Tibial artery (tissue), 4 donors: ENCODE measurements around the gene ATG7.

Experiments
- DNase-seq, 2 donors: peaks; one replicate each; pipeline ENCODE4 v3.0.0-alpha.2; 2019
- H3K27ac ChIP-seq, 2 donors: fragments of 200-600 bp; sonication (generic) in 1 of 2; 1 replicate in 1 of 2; 2 replicates in 1 of 2; pipeline ENCODE4 v1.5.1; 2018 to 2019; ENCODE audit warnings: mild to moderate bottlenecking in 1 of 2
- H3K27me3 ChIP-seq, 2 donors: fragments of 200-600 bp; sonication (generic) in 1 of 2; one replicate each; pipeline versions ENCODE4 v1.5.1 to v1.6.0; 2016 to 2019
- H3K36me3 ChIP-seq, 3 donors: fragments of 200-600 bp; sonication (generic) in 2 of 3; one replicate each; pipeline ENCODE4 v1.5.1; 2016 to 2019; ENCODE audit warnings: mild to moderate bottlenecking in 2 of 3
- H3K4me1 ChIP-seq, 4 donors: fragments of 200-600 bp; sonication (generic) in 2 of 4; 1 replicate in 3 of 4; 2 replicates in 1 of 4; pipeline ENCODE4 v1.5.1; 2016 to 2019
- H3K4me3 ChIP-seq, 2 donors: fragments of 200-600 bp; sonication (generic) in 1 of 2; 1 replicate in 1 of 2; 2 replicates in 1 of 2; pipeline ENCODE4 v1.5.1; 2018 to 2019; ENCODE audit warnings: mild to moderate bottlenecking in 2 of 2
- H3K9me3 ChIP-seq, 3 donors: fragments of 200-600 bp; sonication (generic) in 1 of 3; one replicate each; pipeline ENCODE4 v1.5.1; 2016 to 2019
- CTCF ChIP-seq, 2 experiments: fragments of 200-600 bp in 1 of 2; fragments of 450-650 bp in 1 of 2; IDR thresholded peaks; one replicate each; pipeline ENCODE4 v1.5.1; 2017 to 2019; ENCODE audit warnings: antibody characterized with exemption in 2 of 2, mild to moderate bottlenecking in 1 of 2, moderate library complexity in 1 of 2
- intact Hi-C: fragments of 100-400 bp; cut with DNase I; formaldehyde crosslinking; loops from one replicate; pipeline ENCODE4 v1.15.0; 2023; ENCODE audit warnings: low total_unique reads

ATG7 gene

DNA sequence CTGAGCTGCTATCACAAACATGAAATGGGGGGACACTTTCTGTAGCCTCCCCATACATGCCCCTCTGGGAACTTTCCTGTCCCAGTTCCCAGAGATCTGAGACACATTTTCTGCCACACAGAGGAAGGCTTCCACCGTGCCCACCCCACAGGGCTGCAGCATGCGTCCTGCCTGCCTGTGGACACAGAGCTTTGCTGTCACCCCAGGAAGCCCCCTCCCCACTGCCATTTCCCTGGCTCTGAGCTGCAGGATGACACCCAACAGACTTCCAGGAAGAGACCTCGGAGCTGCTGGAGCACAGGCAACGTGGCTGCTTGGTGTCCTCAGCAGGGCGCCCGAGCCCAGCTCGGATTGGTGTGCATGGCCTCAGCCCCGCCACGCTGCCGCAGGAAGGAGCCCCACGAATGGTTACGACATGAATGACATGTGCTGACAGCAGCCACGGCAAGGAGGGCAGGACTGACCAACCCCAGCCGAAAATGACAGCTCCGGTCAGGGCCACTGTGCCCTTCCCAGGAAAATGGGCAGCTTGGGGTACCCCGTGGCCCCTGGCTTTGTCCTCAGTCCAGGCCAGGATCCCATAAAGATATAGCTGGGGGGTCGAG, 290.2 kb downstream of the ATG7 start:
- Histone ChIP-seq H3K27me3 (no peaks in the 10 kb centered on the region), H3K4me1 (peaks cover 0 to 71% (median 57%) of the 10 kb centered on the region in 4 donors), H3K36me3 (peaks cover 10 to 69% (median 44%) of the 10 kb centered on the region in 3 donors), H3K9me3 (no peaks in the 10 kb centered on the region), H3K4me3 (no peak overlapping the region), H3K27ac (peak overlapping the region in 1 of 2 donors; percentile 85)
- TF ChIP-seq CTCF (IDR thresholded peaks at IDR 0.05): no peak
- intact Hi-C loops: loop anchor here (10.0 kb wide), 2 partner anchors 82 to 88 kb away; partner anchors contain the start of gene VGLL4
- DNase-seq: peak in 1 of 2 donors; percentile 65

DNA sequence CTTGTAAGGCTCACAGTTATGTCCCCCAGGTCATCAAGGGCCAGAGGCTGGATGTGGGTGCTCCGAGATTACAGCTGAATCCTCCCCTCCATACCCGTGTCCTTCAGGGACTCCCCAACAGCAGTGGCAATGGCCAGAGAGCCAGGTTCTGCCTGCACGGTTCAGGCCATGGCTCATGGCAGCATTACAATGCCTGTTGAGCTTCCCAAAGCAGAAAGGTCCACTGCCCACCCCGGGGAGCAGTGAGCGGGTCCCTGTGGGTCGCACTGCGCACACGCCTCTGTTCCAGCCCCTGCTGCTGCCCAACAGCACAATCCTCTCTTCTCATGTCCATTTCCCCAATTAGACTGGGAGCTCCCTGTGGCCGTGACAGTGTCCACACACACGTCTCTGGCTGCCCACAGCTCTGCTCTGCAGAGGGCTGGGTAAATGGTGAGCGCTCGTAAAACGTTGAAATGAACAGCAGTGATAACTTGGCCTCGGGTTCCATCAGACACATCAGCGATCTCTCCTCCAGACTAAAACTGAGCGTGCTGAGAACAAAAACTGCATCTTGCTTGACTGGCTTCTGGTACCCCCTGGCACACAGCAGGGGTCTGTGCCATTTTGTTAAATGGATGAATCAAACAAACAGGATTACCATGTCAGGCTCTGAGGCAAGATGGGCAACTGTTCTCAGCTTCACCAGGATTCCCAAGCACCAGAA, 291.1 kb downstream of the ATG7 start:
- peak in 1 of 2 donors; percentile 56 for DNase-seq
- no peak for TF ChIP-seq CTCF (IDR thresholded peaks at IDR 0.05)
- peaks cover 3 to 71% (median 57%) of the 10 kb centered on the region in 4 donors for H3K4me1 ChIP-seq
- H3K9me3 ChIP-seq: no peaks in the 10 kb centered on the region
- no peak overlapping the region for H3K27ac ChIP-seq
- no peak overlapping the region for H3K4me3 ChIP-seq
- H3K36me3 ChIP-seq: peaks cover 9 to 65% (median 38%) of the 10 kb centered on the region in 3 donors
- H3K27me3 ChIP-seq: no peaks in the 10 kb centered on the region
- intact Hi-C loops: loop anchor here (10.0 kb wide), 2 partner anchors 81 to 89 kb away; partner anchors contain the start of gene VGLL4

DNA sequence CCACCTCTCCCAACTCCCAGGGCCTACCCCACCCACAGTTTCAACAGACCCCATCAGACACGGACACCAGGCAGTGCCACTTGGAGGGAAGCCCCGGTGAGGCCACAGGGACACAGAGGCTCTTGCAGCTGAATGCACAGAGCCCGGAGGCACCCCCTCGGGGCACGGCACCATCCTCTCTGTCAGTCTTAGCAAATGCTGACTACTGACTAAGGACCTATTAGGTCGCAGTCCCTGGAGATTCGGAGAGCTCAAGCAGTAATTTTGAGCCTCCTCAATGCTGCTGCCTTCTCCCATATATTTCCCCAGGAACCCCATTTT, 291.6 kb downstream of the ATG7 start:
- peak in 1 of 2 donors; percentile 66 for DNase-seq

DNA sequence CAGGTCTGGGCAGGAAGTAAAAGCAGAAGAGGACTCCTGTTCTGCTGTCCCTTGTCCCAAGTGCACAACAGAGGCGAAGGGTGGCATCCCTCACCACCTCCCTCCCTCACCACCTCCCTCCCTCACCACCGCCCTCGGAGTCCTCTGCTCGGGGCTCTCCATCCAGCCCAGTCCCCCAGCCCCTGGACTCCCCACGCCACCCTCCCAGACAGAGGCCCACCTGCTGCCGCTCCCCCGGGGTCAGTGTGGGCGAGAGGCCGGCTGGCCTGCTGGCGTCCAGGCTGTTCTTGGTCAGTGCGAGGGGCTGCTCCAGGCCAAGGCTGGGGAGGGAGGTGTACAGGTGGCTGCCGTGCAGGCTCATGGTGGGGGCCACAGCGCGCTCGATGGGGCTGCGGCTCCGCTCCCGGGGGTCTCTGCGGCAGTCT, 292.4 kb downstream of the ATG7 start:
- Histone ChIP-seq H3K36me3 (peaks cover 0 to 52% (median 27%) of the 10 kb centered on the region in 3 donors), H3K27ac (peak overlapping the region in 1 of 2 donors; percentile 13), H3K27me3 (no peaks in the 10 kb centered on the region), H3K9me3 (no peaks in the 10 kb centered on the region), H3K4me1 (peaks cover 5 to 73% (median 61%) of the 10 kb centered on the region in 4 donors), H3K4me3 (no peak overlapping the region)
- DNase-seq: peak in 1 of 2 donors; percentile 65
- intact Hi-C loops: loop anchor here (10.0 kb wide), 2 partner anchors 80 to 90 kb away; partner anchors contain the start of gene VGLL4
- no peak for TF ChIP-seq CTCF (IDR thresholded peaks at IDR 0.05)

More for the DNA sequence above, 291.6 kb downstream of the ATG7 start:
- intact Hi-C loops: loop anchor here (10.0 kb wide), 2 partner anchors 81 to 89 kb away; partner anchors contain the start of gene VGLL4
- H3K36me3 ChIP-seq: peaks cover 4 to 60% (median 33%) of the 10 kb centered on the region in 3 donors
- no peak overlapping the region for H3K27ac ChIP-seq
- no peaks in the 10 kb centered on the region for H3K9me3 ChIP-seq
- H3K27me3 ChIP-seq: no peaks in the 10 kb centered on the region
- no peak overlapping the region for H3K4me3 ChIP-seq
- no peak for TF ChIP-seq CTCF (IDR thresholded peaks at IDR 0.05)
- peaks cover 5 to 71% (median 57%) of the 10 kb centered on the region in 4 donors for H3K4me1 ChIP-seq

GRCh38 chr3:11565072-11565471, 292.9 kb downstream of the ATG7 start:
- H3K9me3 ChIP-seq: no peaks in the 10 kb centered on the region
- DNase-seq: no peak
- TF ChIP-seq CTCF (IDR thresholded peaks at IDR 0.05): no peak
- intact Hi-C loops: loop anchor here (10.0 kb wide), 2 partner anchors 80 to 90 kb away; partner anchors contain the start of gene VGLL4
- no peak overlapping the region for H3K4me3 ChIP-seq
- peaks cover 5 to 73% (median 61%) of the 10 kb centered on the region in 4 donors for H3K4me1 ChIP-seq
- H3K36me3 ChIP-seq: peaks cover 0 to 48% (median 27%) of the 10 kb centered on the region in 3 donors
- peak overlapping the region in 1 of 2 donors; percentile 13 for H3K27ac ChIP-seq
- H3K27me3 ChIP-seq: no peaks in the 10 kb centered on the region
